H9 (cell line): ENCODE results near the gene KHK. TPM values are rescaled to one million over a fixed set of nuclear protein-coding genes. Genes with fewer than 3 reads are reported as not detected.

ENCODE experiments used
- DNase-seq: peaks from one replicate; pipeline ENCODE4 v3.0.0-alpha.2; 2017
- H2AFZ ChIP-seq: one replicate; pipeline ENCODE4 v1.6.1; 2013; ENCODE audit warnings: mild to moderate bottlenecking, low read length, control low read depth, moderate library complexity
- H2AK5ac ChIP-seq: 2 replicates; pipeline ENCODE4 v1.6.1; 2013; ENCODE audit warnings: low read length, control low read depth, mixed read lengths; ENCODE audit not compliant: insufficient read length
- H2BK120ac ChIP-seq: one replicate; pipeline ENCODE4 v1.6.1; 2013; ENCODE audit warnings: low read depth, mild to moderate bottlenecking, low read length, control low read depth, inconsistent platforms; ENCODE audit not compliant: poor library complexity, severe bottlenecking
- H2BK12ac ChIP-seq: 2 replicates; pipeline ENCODE4 v1.6.1; 2013; ENCODE audit warnings: low read length, control low read depth, mixed read lengths, low read depth; ENCODE audit not compliant: insufficient read length
- H2BK15ac ChIP-seq: 2 replicates; pipeline ENCODE4 v1.6.1; 2013; ENCODE audit warnings: low read depth, low read length, control low read depth
- H2BK20ac ChIP-seq: one replicate; pipeline ENCODE4 v1.6.1; 2013; ENCODE audit warnings: low read depth, mild to moderate bottlenecking, low read length, control low read depth, inconsistent platforms; ENCODE audit not compliant: poor library complexity, severe bottlenecking
- H2BK5ac ChIP-seq: 2 replicates; pipeline ENCODE4 v1.6.1; 2013; ENCODE audit warnings: low read length, control low read depth, mixed read lengths; ENCODE audit not compliant: insufficient read length
- H3K14ac ChIP-seq: 2 replicates; pipeline ENCODE4 v1.6.1; 2013; ENCODE audit warnings: low read length, control low read depth; ENCODE audit not compliant: insufficient read depth
- H3K18ac ChIP-seq: 2 replicates; pipeline ENCODE4 v1.6.1; 2013; ENCODE audit warnings: low read depth, mild to moderate bottlenecking, mixed read lengths, low read length, control low read depth; ENCODE audit not compliant: insufficient read length
- H3K23ac ChIP-seq: 2 replicates; pipeline ENCODE4 v1.6.1; 2013; ENCODE audit warnings: low read length, control low read depth, mixed read lengths, low read depth; ENCODE audit not compliant: insufficient read length
- H3K23me2 ChIP-seq: 2 replicates; pipeline ENCODE4 v1.6.1; 2013; ENCODE audit warnings: low read depth, mild to moderate bottlenecking, mixed read lengths, low read length, control low read depth; ENCODE audit not compliant: insufficient read length, poor library complexity, severe bottlenecking
- H3K27ac ChIP-seq: 2 replicates; pipeline ENCODE4 v1.5.1; 2013; ENCODE audit warnings: low read length, control low read depth, mixed read lengths, low read depth; ENCODE audit not compliant: insufficient read length
- H3K27me3 ChIP-seq: 2 replicates; pipeline ENCODE4 v1.6.1; 2013; ENCODE audit warnings: low read length, control low read depth, inconsistent platforms; ENCODE audit not compliant: insufficient read depth
- H3K4ac ChIP-seq: 2 replicates; pipeline ENCODE4 v1.6.1; 2013; ENCODE audit warnings: low read depth, mild to moderate bottlenecking, control low read depth, inconsistent platforms, low read length, moderate library complexity
- H3K4me1 ChIP-seq: 2 replicates; pipeline ENCODE4 v1.6.1; 2013; ENCODE audit warnings: low read length, control low read depth, inconsistent platforms; ENCODE audit not compliant: insufficient read depth
- H3K4me2 ChIP-seq: 2 replicates; pipeline ENCODE4 v1.6.1; 2013; ENCODE audit warnings: low read length, control low read depth, mixed read lengths; ENCODE audit not compliant: insufficient read length, insufficient read depth
- H3K56ac ChIP-seq: 2 replicates; pipeline ENCODE4 v1.6.1; 2013; ENCODE audit warnings: low read depth, mild to moderate bottlenecking, mixed read lengths, low read length, control low read depth; ENCODE audit not compliant: insufficient read length
- H3K79me1 ChIP-seq: 2 replicates; pipeline ENCODE4 v1.6.1; 2013; ENCODE audit warnings: low read depth, mild to moderate bottlenecking, moderate library complexity, low read length, control low read depth, inconsistent platforms; ENCODE audit not compliant: insufficient read depth, poor library complexity, severe bottlenecking
- H3K79me2 ChIP-seq: 2 replicates; pipeline ENCODE4 v1.6.1; 2013; ENCODE audit warnings: low read length, control low read depth, inconsistent platforms; ENCODE audit not compliant: insufficient read depth
- H3K9ac ChIP-seq: 2 replicates; pipeline ENCODE4 v1.6.1; 2013; ENCODE audit warnings: low read length, control low read depth, mixed read lengths; ENCODE audit not compliant: insufficient read length; ENCODE audit errors: extremely low read depth
- H3K9me3 ChIP-seq: one replicate; pipeline ENCODE4 v1.6.1; 2013; ENCODE audit warnings: low read depth, low read length, inconsistent platforms; ENCODE audit not compliant: control insufficient read depth
- H3T11ph ChIP-seq: one replicate; pipeline ENCODE4 v1.6.1; 2013; ENCODE audit warnings: mild to moderate bottlenecking, low read length, control low read depth, inconsistent platforms
- H4K20me1 ChIP-seq: one replicate; pipeline ENCODE4 v1.6.1; 2013; ENCODE audit not compliant: control insufficient read depth, insufficient read length, insufficient read depth
- H4K5ac ChIP-seq: 2 replicates; pipeline ENCODE4 v1.6.1; 2013; ENCODE audit warnings: low read depth, mild to moderate bottlenecking, mixed read lengths, low read length, control low read depth; ENCODE audit not compliant: insufficient read length
- H4K8ac ChIP-seq: replicated peaks from 2 replicates; pipeline ENCODE4 v1.6.1; 2013; ENCODE audit warnings: low read length, control low read depth, mixed read lengths, low read depth; ENCODE audit not compliant: insufficient read length
- H4K91ac ChIP-seq: 2 replicates; pipeline ENCODE4 v1.6.1; 2013; ENCODE audit warnings: low read depth, mild to moderate bottlenecking, moderate library complexity, mixed read lengths, low read length, control low read depth; ENCODE audit not compliant: insufficient read length
- H3K27ac Mint-ChIP-seq, 3 experiments: 2 replicates in 2 of 3; 3 replicates in 1 of 3; pipeline ENCODE4 v1.8.0; 2020 to 2021; ENCODE audit warnings: mixed read lengths in 3 of 3, mild to moderate bottlenecking in 1 of 3, moderate library complexity in 1 of 3
- H3K27me3 Mint-ChIP-seq: 2 replicates; pipeline ENCODE4 v1.8.0; 2021; ENCODE audit warnings: low read depth, mild to moderate bottlenecking, moderate library complexity, mixed read lengths
- H3K36me3 Mint-ChIP-seq, 3 experiments: 2 replicates in 2 of 3; 3 replicates in 1 of 3; pipeline ENCODE4 v1.8.0; 2020 to 2021; ENCODE audit warnings: low read depth in 3 of 3, mixed read lengths in 3 of 3; ENCODE audit not compliant: insufficient read depth in 1 of 3
- H3K4me1 Mint-ChIP-seq, 2 experiments: 2 replicates each; pipeline ENCODE4 v1.8.0; 2020; ENCODE audit warnings: mixed read lengths in 2 of 2
- H3K4me3 Mint-ChIP-seq, 2 experiments: 2 replicates in 1 of 2; 3 replicates in 1 of 2; pipeline ENCODE4 v1.8.0; 2020 to 2021; ENCODE audit warnings: mild to moderate bottlenecking in 2 of 2, mixed read lengths in 2 of 2, moderate library complexity in 1 of 2
- H3K9me3 Mint-ChIP-seq, 2 experiments: 2 replicates in 1 of 2; 3 replicates in 1 of 2; pipeline ENCODE4 v1.8.0; 2020; ENCODE audit warnings: mild to moderate bottlenecking in 2 of 2, mixed read lengths in 2 of 2, moderate library complexity in 1 of 2
- CTCF ChIP-seq: fragments of 200-600 bp; sonication (generic); conservative IDR thresholded peaks from 3 replicates; pipeline ENCODE4 v1.8.0; 2021; ENCODE audit warnings: antibody characterized with exemption, mild to moderate bottlenecking
- WGBS: extraction: QIAGEN DNeasy Blood & Tissue Kit; methylation state at CpG from one replicate; pipeline ENCODE4 v1.1.7; 2013; ENCODE audit warnings: missing lambda C conversion rate, low lambda C conversion rate, mixed read lengths; ENCODE audit not compliant: insufficient read length; ENCODE audit errors: extremely low coverage; 5-methylcytosine and 5-hydroxymethylcytosine counted together
- total RNA-seq: library from RNA; stranded (reverse); gene quantifications from 2 replicates; pipeline ENCODE4 v1.2.1, GENCODE V29; 2021

The KHK gene
- total RNA-seq, 1 experiment from 2014 or later: 12.1 TPM

- no peak overlapping the region for H3K18ac ChIP-seq
- H2BK120ac ChIP-seq: no peak overlapping the region
- no peak overlapping the region for H4K5ac ChIP-seq
- no peaks in the 10 kb centered on the region for H3K27me3 ChIP-seq
- H3K9me3 Mint-ChIP-seq: no peaks in the 10 kb centered on the region
- no peaks in the 10 kb centered on the region for H3K36me3 Mint-ChIP-seq
- H3K79me2 ChIP-seq: no peaks in the 10 kb centered on the region
- no peak for DNase-seq
- H3K27me3 Mint-ChIP-seq: peaks cover 27% of the 10 kb centered on the region
- no peak overlapping the region for H2BK15ac ChIP-seq
- no peak overlapping the region for H2AFZ ChIP-seq
- H2AK5ac ChIP-seq: no peak overlapping the region
- no peak overlapping the region for H3K14ac ChIP-seq
- H3K4me1 ChIP-seq: no peaks in the 10 kb centered on the region
- H3K9me3 ChIP-seq: no peaks in the 10 kb centered on the region
- peaks cover 22 to 46% of the 10 kb centered on the region in 2 experiments for H3K4me1 Mint-ChIP-seq
- no peak overlapping the region for H2BK5ac ChIP-seq
- no peak for TF ChIP-seq CTCF
- H3K27ac ChIP-seq: no peak overlapping the region
- no peak overlapping the region for H3T11ph ChIP-seq
- H3K4ac ChIP-seq: no peak overlapping the region
- no peaks in the 10 kb centered on the region for H3K79me1 ChIP-seq
- no peak overlapping the region for H4K8ac ChIP-seq
- no peaks in the 10 kb centered on the region for H3K23me2 ChIP-seq
- H3K27ac Mint-ChIP-seq: peak overlapping the region in 1 of 3 experiments; percentile 74; a peak in 2 of 7 replicates
- no peak overlapping the region for H2BK20ac ChIP-seq
- no peak overlapping the region for H3K23ac ChIP-seq
- H3K4me2 ChIP-seq: no peak overlapping the region
- H4K91ac ChIP-seq: no peak overlapping the region
- no peak overlapping the region for H2BK12ac ChIP-seq
- peak overlapping the region in 1 of 2 experiments; percentile 75; a peak in 2 of 5 replicates for H3K4me3 Mint-ChIP-seq
- no peak overlapping the region for H3K9ac ChIP-seq
- WGBS: no CpG with 5 or more reads among the region's 14 CpGs
- no peak overlapping the region for H3K56ac ChIP-seq
- H4K20me1 ChIP-seq: no peaks in the 10 kb centered on the region
Measured at GRCh38 chr2:27080603-27080936, 6.0 kb upstream of the KHK start.
